Measurements from ENCODE around the gene SLC39A9.
"Not testable (repeated sequence)": the region's sequence is repeated elsewhere in the genome, so short reads cannot be mapped to it uniquely, and the experiment has no call there.

The SLC39A9 gene

DNA sequence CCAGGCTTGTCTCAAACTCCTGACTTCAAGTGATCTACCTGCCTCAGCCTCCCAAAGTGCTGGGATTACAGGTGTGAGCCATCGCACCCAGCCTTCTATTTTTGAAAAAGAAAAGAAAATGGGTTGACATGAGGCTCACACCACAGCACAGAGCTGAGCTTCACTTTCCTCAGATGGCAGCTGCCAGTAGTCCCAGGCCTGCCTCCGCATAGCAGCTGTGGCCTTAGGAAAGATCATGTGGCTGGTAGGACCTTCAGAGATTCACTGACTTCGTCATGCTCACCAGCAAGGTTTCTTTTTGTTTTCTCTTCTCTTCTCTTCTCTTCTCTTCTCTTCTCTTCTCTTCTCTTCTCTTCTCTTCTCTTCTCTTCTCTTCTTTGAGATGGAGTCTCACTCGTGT, 99.8 kb downstream of the SLC39A9 start:
- DNase-seq (ENCODE audit: low read depth in 2 of 3, low spot score in 1 of 3), result not testable (repeated sequence)

DNA sequence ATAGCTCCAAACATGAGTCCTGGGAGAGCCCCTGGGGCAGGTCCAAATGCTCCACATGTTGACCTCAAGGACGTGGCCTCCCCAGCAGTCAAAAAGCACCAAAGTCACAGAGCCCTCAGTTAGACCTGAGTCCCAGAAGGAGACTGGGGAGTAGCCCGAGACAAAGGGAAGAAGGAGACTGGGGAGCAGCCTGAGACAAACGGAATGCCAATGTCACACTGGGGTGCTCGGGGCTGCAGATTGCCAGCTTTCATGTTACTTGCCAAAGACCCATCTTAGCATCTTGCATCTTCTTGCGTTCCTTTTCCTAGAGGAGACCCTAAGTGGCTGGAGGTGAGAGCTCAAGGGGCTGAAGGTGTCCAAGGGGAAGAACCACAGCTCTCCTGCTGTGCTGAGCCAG, 100.9 kb downstream of the SLC39A9 start:
- no peak for DNase-seq (ENCODE audit: low read depth in 2 of 3, low spot score in 1 of 3)

DNA sequence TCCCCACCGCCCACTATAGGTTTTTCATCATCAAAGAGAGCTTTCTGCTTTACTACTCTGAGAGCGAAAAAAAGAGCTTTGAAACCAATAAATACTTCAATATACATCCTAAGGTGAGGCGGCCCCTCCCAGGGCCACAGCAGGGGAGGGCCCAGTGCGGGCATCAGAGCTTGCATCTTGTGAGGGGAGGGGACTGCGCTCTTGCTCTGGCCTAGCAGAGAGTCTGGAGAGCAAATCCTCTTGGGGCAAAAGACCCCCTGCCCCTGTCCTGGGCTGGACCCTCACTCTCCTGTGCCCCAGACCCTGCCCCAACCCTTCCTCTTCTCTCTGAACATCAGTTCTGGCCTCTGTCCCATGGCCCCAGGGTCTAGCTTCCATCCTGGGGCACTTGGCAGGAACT, 101.6 kb downstream of the SLC39A9 start:
- DNase-seq (ENCODE audit: low read depth in 2 of 3, low spot score in 1 of 3), result no peak

DNA sequence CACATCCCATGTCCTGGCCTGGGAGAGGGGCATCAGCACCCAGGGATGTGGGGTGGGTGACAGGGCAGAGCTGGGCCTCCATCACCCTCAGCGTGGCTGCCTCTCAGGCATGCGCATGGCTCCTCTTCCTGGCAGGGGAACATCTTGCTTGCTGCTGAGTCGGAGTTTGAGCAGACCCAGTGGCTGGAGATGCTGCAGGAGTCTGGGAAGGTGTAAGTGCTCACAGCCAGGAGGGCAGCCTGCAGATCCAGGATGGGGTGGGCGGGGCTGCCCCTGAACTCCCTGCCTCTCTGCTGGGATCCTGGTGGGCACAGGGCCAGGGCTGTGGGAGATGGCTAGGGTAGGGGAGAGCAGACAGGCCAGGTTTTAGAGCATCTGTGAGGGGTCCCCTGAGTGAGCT, 102.2 kb downstream of the SLC39A9 start:
- no peak for DNase-seq (ENCODE audit: low read depth in 2 of 3, low spot score in 1 of 3)

DNA sequence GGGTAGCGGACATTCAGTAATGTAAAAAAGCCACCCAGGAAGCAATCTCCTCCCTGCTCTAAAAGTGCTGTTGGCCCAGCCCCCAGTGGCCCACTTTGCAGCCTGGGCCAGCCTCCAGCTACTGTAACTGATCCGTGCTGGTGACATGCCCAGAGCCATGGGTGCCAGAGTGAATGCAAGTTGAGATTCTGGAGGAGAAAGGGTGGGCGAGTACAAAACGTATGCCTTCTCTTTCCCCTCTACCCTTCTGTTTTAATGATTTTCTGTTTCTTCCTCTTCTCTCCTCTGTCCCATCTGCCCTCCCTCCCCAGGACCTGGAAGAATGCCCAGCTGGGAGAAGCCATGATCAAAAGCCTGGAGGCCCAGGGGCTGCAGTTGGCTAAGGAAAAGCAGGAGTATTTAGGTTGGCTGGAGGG, 102.9 kb downstream of the SLC39A9 start:
- DNase-seq (ENCODE audit: low read depth in 2 of 3, low spot score in 1 of 3), result no peak

DNA sequence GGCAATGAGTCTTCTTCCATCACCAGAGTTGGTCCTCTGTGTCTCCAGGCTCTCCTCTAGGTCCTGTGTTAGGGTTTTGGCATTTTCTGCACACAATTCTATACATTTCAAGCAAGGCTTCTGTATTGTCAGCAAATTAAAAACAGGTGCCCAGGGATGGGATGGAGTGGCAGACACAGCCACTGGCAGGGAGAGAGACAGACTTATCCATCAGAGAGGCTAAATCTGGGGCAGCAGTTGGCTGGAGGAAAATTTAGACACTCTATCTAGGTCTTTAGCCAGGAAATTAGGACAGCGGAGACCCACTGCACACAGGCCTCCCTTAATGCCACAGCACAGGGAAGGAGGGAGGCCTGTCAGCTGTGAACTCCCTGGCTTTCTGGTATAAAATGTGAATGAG, 106.3 kb downstream of the SLC39A9 start:
- no peak for DNase-seq (ENCODE audit: low read depth in 2 of 3, low spot score in 1 of 3)

DNA sequence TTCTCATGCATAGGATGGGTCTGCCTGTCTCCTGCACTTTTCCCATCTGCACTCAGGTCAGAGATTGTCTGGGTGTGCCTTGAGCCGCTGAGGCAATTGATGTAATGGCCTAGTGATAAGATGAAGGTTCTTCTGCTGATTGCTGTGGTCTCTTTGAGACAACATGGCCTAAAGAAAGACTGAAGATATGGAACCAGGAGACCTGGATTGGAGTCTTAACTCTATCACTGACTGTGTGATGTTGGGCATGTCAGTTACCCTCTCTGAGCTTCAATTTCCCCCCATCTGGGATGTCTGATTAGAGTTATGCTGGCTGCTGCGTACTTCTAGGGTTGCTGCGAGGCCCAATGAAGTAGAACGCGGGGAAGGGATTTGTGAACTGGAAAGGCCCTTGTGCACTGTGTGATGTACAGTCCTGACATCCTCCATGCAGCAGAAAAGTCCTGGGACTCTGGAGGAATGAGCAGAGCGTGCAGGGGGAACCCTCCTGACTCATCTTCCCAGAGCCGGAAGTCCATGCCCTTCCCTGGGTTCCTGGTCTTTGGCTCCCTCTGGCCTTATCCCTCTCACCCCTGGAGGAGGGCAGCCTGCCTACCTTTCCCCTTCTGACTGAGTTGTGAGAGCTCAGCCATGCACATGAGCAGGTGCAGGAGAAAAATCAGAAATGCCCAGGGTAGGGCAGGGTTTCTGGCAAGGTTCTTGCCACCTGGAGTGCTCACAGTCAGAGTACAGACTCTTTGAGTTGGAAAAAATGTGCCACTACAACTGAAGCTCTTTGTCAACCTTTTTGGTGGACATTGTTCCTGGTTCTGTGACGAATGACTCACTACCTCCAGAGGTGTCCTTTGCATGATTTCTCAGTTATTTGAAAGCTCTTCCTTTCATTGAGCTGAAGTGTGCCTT, 107.1 kb downstream of the SLC39A9 start:
- DNase-seq (ENCODE audit: low read depth in 2 of 3, low spot score in 1 of 3), result no peak

DNA sequence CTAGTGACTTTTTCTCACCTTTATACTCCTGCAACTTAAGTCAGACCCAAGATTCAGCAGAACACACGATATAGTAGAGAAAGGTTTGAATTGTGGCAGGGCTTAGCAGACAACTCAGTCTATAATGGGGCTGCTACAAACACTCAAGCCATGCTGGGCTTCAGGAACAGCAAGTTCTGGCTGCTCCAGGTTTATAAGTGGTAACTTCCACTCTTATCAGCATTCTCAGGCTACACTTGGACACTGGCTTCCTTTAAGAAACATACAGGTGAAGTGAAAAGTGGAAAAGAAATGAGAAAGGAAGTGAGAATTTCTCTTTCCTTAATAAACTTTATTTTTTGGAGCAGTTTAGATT, 107.7 kb downstream of the SLC39A9 start:
- no peak for DNase-seq (ENCODE audit: low read depth in 2 of 3, low spot score in 1 of 3)
